Endometrial microvascular endothelial cells (primary cell): Measurements from ENCODE around the gene IFT122. TPM values are rescaled to one million over a fixed set of nuclear protein-coding genes. Genes with fewer than 3 reads are reported as not detected.
"Not testable (repeated sequence)": the region's sequence is repeated elsewhere in the genome, so short reads cannot be mapped to it uniquely, and the experiment has no call there.

Experiments
- in situ Hi-C: cut with HindIII; loops from 2 replicates; pipeline ENCODE4 v1.10.0; 2017; ENCODE audit warnings: low sequenced_read_pairs, low pct_unique_long_range_greater_than_20kb; ENCODE audit errors: inconsistent ontology term
- total RNA-seq: library from RNA; depleted of rRNA; stranded (reverse); fragments of >200 nt; gene quantifications from one replicate; pipeline ENCODE4 v1.2.3, GENCODE V29; 2015; ENCODE audit errors: inconsistent ontology term

The IFT122 gene
- total RNA-seq = 20.3 TPM

- in situ Hi-C loops = no loop called here
Observed at GRCh38 chr3:129439817-129440617, at the start of gene IFT122, which contains the start of gene MBD4. Gene IFT122, plus strand, starts transcription at chr3:129440224. Its CDS starts 107 bp downstream, at chr3:129440331. Gene MBD4, minus strand, starts transcription at chr3:129439948. Its CDS starts 115 bp downstream, at chr3:129439833.

GRCh38 chr3:129391583-129391982 lies 48.4 kb upstream of the IFT122 start:
- in situ Hi-C loops = not testable (repeated sequence)

GRCh38 chr3:129392106-129392887 lies 47.7 kb upstream of the IFT122 start:
- in situ Hi-C loops = not testable (repeated sequence)

- in situ Hi-C loops = no loop called here
Observed at GRCh38 chr3:129393271-129393670, 46.8 kb upstream of the IFT122 start.

GRCh38 chr3:129393760-129394564 lies 46.1 kb upstream of the IFT122 start:
- in situ Hi-C loops = not testable (repeated sequence)

- in situ Hi-C loops = no loop called here
Observed at GRCh38 chr3:129398803-129399144, 41.2 kb upstream of the IFT122 start.

- in situ Hi-C loops = no loop called here
Observed at GRCh38 chr3:129399145-129399894, 40.7 kb upstream of the IFT122 start.

- in situ Hi-C loops = no loop called here
Observed at GRCh38 chr3:129399895-129400357, 40.1 kb upstream of the IFT122 start.

GRCh38 chr3:129402210-129402609 lies 37.8 kb upstream of the IFT122 start:
- in situ Hi-C loops = no loop called here

- in situ Hi-C loops = no loop called here
Observed at GRCh38 chr3:129402616-129403015, 37.4 kb upstream of the IFT122 start.

- in situ Hi-C loops = no loop called here
Observed at GRCh38 chr3:129403450-129403849, 36.6 kb upstream of the IFT122 start.

GRCh38 chr3:129404130-129404529 lies 35.9 kb upstream of the IFT122 start:
- in situ Hi-C loops = no loop called here

GRCh38 chr3:129404610-129405009 lies 35.4 kb upstream of the IFT122 start:
- in situ Hi-C loops = no loop called here

GRCh38 chr3:129409541-129409940 lies 30.5 kb upstream of the IFT122 start:
- in situ Hi-C loops = no loop called here

GRCh38 chr3:129410971-129411370 lies 29.1 kb upstream of the IFT122 start:
- in situ Hi-C loops = no loop called here

- in situ Hi-C loops = no loop called here
Observed at GRCh38 chr3:129412542-129413198, 27.4 kb upstream of the IFT122 start.

GRCh38 chr3:129413238-129413637 lies 26.8 kb upstream of the IFT122 start:
- in situ Hi-C loops = not testable (repeated sequence)
